HG03097 (cell line): ENCODE results near the gene AUNIP.

ENCODE experiments used
- ATAC-seq: cut with Tn5 transposase; IDR thresholded peaks from one replicate; pipeline ENCODE4 v1.9.1; 2021; ENCODE audit not compliant: unreplicated experiment, low FRiP score

Gene AUNIP

GRCh38 chr1:25858906-25859789, at the start of gene AUNIP:
Gene AUNIP (minus strand): TSS chr1:25859457. CDS start chr1:25859357, 100 bp downstream.
- peak; percentile 79 for ATAC-seq

GRCh38 chr1:25909040-25909439, 49.8 kb upstream of the AUNIP start:
- no peak for ATAC-seq

- no peak for ATAC-seq
Measured at GRCh38 chr1:25908161-25908560, 48.9 kb upstream of the AUNIP start.

GRCh38 chr1:25907601-25908000, 48.3 kb upstream of the AUNIP start:
- ATAC-seq: no peak

- ATAC-seq: no peak
Measured at GRCh38 chr1:25906644-25907300, 47.5 kb upstream of the AUNIP start.

GRCh38 chr1:25905680-25906643, 46.7 kb upstream of the AUNIP start, which contains the start of gene STMN1:
Gene STMN1 (minus strand): TSS chr1:25906419. CDS start chr1:25904676, 1,743 bp downstream.
- ATAC-seq: peak; percentile 69

GRCh38 chr1:25904943-25905679, 45.9 kb upstream of the AUNIP start:
- ATAC-seq: peak; percentile 65

- ATAC-seq: no peak
Measured at GRCh38 chr1:25903986-25904385, 44.7 kb upstream of the AUNIP start.

- no peak for ATAC-seq
Measured at GRCh38 chr1:25902462-25902861, 43.2 kb upstream of the AUNIP start.

- no peak for ATAC-seq
Measured at GRCh38 chr1:25900219-25900618, 41.0 kb upstream of the AUNIP start.

- ATAC-seq: no peak
Measured at GRCh38 chr1:25899792-25900191, 40.5 kb upstream of the AUNIP start.

GRCh38 chr1:25898223-25899015, 39.2 kb upstream of the AUNIP start:
- no peak for ATAC-seq

- no peak for ATAC-seq
Measured at GRCh38 chr1:25897754-25898153, 38.5 kb upstream of the AUNIP start.

- no peak for ATAC-seq
Measured at GRCh38 chr1:25896266-25896665, 37.0 kb upstream of the AUNIP start.

GRCh38 chr1:25895365-25895990, 36.2 kb upstream of the AUNIP start:
- ATAC-seq: peak; percentile 74

GRCh38 chr1:25893116-25893515, 33.9 kb upstream of the AUNIP start:
- ATAC-seq: no peak

- ATAC-seq: no peak
Measured at GRCh38 chr1:25891606-25892005, 32.3 kb upstream of the AUNIP start.

- ATAC-seq: no peak
Measured at GRCh38 chr1:25890239-25891034, 31.2 kb upstream of the AUNIP start.
